Measurements from ENCODE around the gene HSD11B1.
A peak's percentile ranks its signal among the peaks of the same experiment; 100 is the strongest.

Gene HSD11B1

GRCh38 chr1:209727286-209727685, 22.6 kb downstream of the HSD11B1 start:
- no peak for DNase-seq (ENCODE audit: low read depth, low spot score)

- no peak for DNase-seq (ENCODE audit: low read depth, low spot score)
These were observed 23.1 kb downstream of the HSD11B1 start for GRCh38 chr1:209727785-209728184.

- DNase-seq (ENCODE audit: low read depth, low spot score): no peak
These were observed 23.8 kb downstream of the HSD11B1 start for GRCh38 chr1:209728466-209728865.

- no peak for DNase-seq (ENCODE audit: low read depth, low spot score)
These were observed 24.8 kb downstream of the HSD11B1 start for GRCh38 chr1:209729436-209729835.

- no peak for DNase-seq (ENCODE audit: low read depth, low spot score)
These were observed 28.1 kb downstream of the HSD11B1 start for GRCh38 chr1:209732725-209733124.

- DNase-seq (ENCODE audit: low read depth, low spot score): no peak
These were observed 29.0 kb downstream of the HSD11B1 start for GRCh38 chr1:209733409-209734192.

- no peak for DNase-seq (ENCODE audit: low read depth, low spot score)
These were observed 32.0 kb downstream of the HSD11B1 start for GRCh38 chr1:209736490-209737117.

GRCh38 chr1:209737118-209737505, 32.5 kb downstream of the HSD11B1 start:
- DNase-seq (ENCODE audit: low read depth, low spot score): no peak

GRCh38 chr1:209738270-209738669, 33.6 kb downstream of the HSD11B1 start:
- no peak for DNase-seq (ENCODE audit: low read depth, low spot score)

GRCh38 chr1:209741193-209741592, 36.5 kb downstream of the HSD11B1 start:
- DNase-seq (ENCODE audit: low read depth, low spot score): no peak

GRCh38 chr1:209741889-209742288, 37.2 kb downstream of the HSD11B1 start:
- no peak for DNase-seq (ENCODE audit: low read depth, low spot score)

- no peak for DNase-seq (ENCODE audit: low read depth, low spot score)
These were observed 37.9 kb downstream of the HSD11B1 start for GRCh38 chr1:209742409-209743144.

GRCh38 chr1:209743145-209743482, 38.5 kb downstream of the HSD11B1 start:
- DNase-seq (ENCODE audit: low read depth, low spot score): no peak

GRCh38 chr1:209746451-209747165, 42.0 kb downstream of the HSD11B1 start:
- no peak for DNase-seq (ENCODE audit: low read depth, low spot score)

- DNase-seq (ENCODE audit: low read depth, low spot score): peak; percentile 54
These were observed 43.1 kb downstream of the HSD11B1 start for GRCh38 chr1:209747580-209748262.

- DNase-seq (ENCODE audit: low read depth, low spot score): no peak
These were observed 44.0 kb downstream of the HSD11B1 start for GRCh38 chr1:209748620-209749019.

- DNase-seq (ENCODE audit: low read depth, low spot score): no peak
These were observed 44.6 kb downstream of the HSD11B1 start for GRCh38 chr1:209749205-209749604.

GRCh38 chr1:209749670-209750323, 45.2 kb downstream of the HSD11B1 start:
- no peak for DNase-seq (ENCODE audit: low read depth, low spot score)

GRCh38 chr1:209751627-209752231, 47.1 kb downstream of the HSD11B1 start:
- DNase-seq (ENCODE audit: low read depth, low spot score): no peak

GRCh38 chr1:209752890-209753289, 48.2 kb downstream of the HSD11B1 start:
- no peak for DNase-seq (ENCODE audit: low read depth, low spot score)

GRCh38 chr1:209755256-209755655, 50.6 kb downstream of the HSD11B1 start:
- no peak for DNase-seq (ENCODE audit: low read depth, low spot score)

Measured in activated naive CD8-positive, alpha-beta T cell treated with anti-CD3 and anti-CD28 coated beads, Interleukin-2, amount 50 U/mL, for 16 hours (primary cell).